Limb (tissue), 2 donors: ENCODE results near the gene IKZF1.
A peak's percentile ranks its signal among the peaks of the same experiment; 100 is the strongest.

Experiments used
- DNase-seq, 2 donors: peaks; one replicate each; pipeline ENCODE4 v3.0.0-alpha.2; 2016; ENCODE audit errors: extremely low spot score in 2 of 2

Gene IKZF1

GRCh38 chr7:50409856-50410745 lies 105.6 kb downstream of the IKZF1 start:
- DNase-seq: no peak

GRCh38 chr7:50411332-50411731 lies 106.8 kb downstream of the IKZF1 start:
- no peak for DNase-seq

- DNase-seq: no peak
Measured at GRCh38 chr7:50412973-50413372, 108.5 kb downstream of the IKZF1 start.

GRCh38 chr7:50413561-50413960 lies 109.0 kb downstream of the IKZF1 start:
- DNase-seq: no peak

- DNase-seq: no peak
Measured at GRCh38 chr7:50415844-50416364, 111.4 kb downstream of the IKZF1 start.

GRCh38 chr7:50416527-50417182 lies 112.1 kb downstream of the IKZF1 start:
- no peak for DNase-seq

- peak; percentile 58 to 75 for DNase-seq
Measured at GRCh38 chr7:50418086-50418515, 113.6 kb downstream of the IKZF1 start.

GRCh38 chr7:50418526-50419290 lies 114.2 kb downstream of the IKZF1 start:
- no peak for DNase-seq

GRCh38 chr7:50421043-50421442 lies 116.5 kb downstream of the IKZF1 start:
- no peak for DNase-seq

GRCh38 chr7:50422858-50423257 lies 118.3 kb downstream of the IKZF1 start:
- no peak for DNase-seq

- DNase-seq: no peak
Measured at GRCh38 chr7:50423860-50424259, 119.3 kb downstream of the IKZF1 start.

- DNase-seq: no peak
Measured at GRCh38 chr7:50425318-50425717, 120.8 kb downstream of the IKZF1 start.

GRCh38 chr7:50426280-50427045 lies 121.9 kb downstream of the IKZF1 start:
- DNase-seq: no peak

- no peak for DNase-seq
Measured at GRCh38 chr7:50427518-50427917, 123.0 kb downstream of the IKZF1 start.

- DNase-seq: no peak
Measured at GRCh38 chr7:50428911-50429310, 124.4 kb downstream of the IKZF1 start.

GRCh38 chr7:50431316-50431715 lies 126.8 kb downstream of the IKZF1 start:
- DNase-seq: no peak

GRCh38 chr7:50431722-50432305 lies 127.3 kb downstream of the IKZF1 start:
- DNase-seq: no peak

GRCh38 chr7:50436133-50436806 lies 131.8 kb downstream of the IKZF1 start:
- no peak for DNase-seq

- DNase-seq: no peak
Measured at GRCh38 chr7:50446542-50446960, 142.0 kb downstream of the IKZF1 start.

- no peak for DNase-seq
Measured at GRCh38 chr7:50448823-50449222, 144.3 kb downstream of the IKZF1 start.
